GM23338 (cell line): ENCODE results near the gene KCTD21.

Experiments used
- CREB1 ChIP-seq: fragments of 250-450 bp; sonication (Bioruptor Pico); IDR thresholded peaks from 2 replicates; pipeline ENCODE4 v1.5.0; 2020; ENCODE audit warnings: low read depth, mild to moderate bottlenecking, moderate library complexity
- ETS1 ChIP-seq: IDR thresholded peaks from 2 replicates; pipeline ENCODE4 v1.6.1; 2016; ENCODE audit warnings: antibody characterized with exemption
- EZH2 ChIP-seq: fragments of 200-600 bp; sonication (generic); IDR thresholded peaks from one replicate; pipeline ENCODE4 v1.8.0; 2017; ENCODE audit warnings: antibody characterized with exemption, mild to moderate bottlenecking, low read depth; ENCODE audit not compliant: unreplicated experiment
- EZH2phosphoT487 ChIP-seq: fragments of 200-600 bp; sonication (generic); IDR thresholded peaks from one replicate; pipeline ENCODE4 v1.8.1; 2018; ENCODE audit warnings: antibody characterized with exemption; ENCODE audit not compliant: unreplicated experiment
- JUNB ChIP-seq: IDR thresholded peaks from one replicate; pipeline ENCODE4 v1.6.1; 2016; ENCODE audit warnings: antibody characterized with exemption; ENCODE audit not compliant: unreplicated experiment
- NANOG ChIP-seq: IDR thresholded peaks from 2 replicates; pipeline ENCODE4 v1.6.1; 2016; ENCODE audit warnings: antibody characterized with exemption, borderline replicate concordance
- POLR2AphosphoS5 ChIP-seq: IDR thresholded peaks from 2 replicates; pipeline ENCODE4 v1.6.1; 2016; ENCODE audit warnings: antibody characterized with exemption, low read depth
- REST ChIP-seq: IDR thresholded peaks from one replicate; pipeline ENCODE4 v1.6.1; 2018; ENCODE audit warnings: antibody characterized with exemption; ENCODE audit not compliant: unreplicated experiment
- STAT1 ChIP-seq: IDR thresholded peaks from one replicate; pipeline ENCODE4 v1.6.1; 2016; ENCODE audit warnings: antibody characterized with exemption; ENCODE audit not compliant: unreplicated experiment
- ZNF114 ChIP-seq: fragments of 250-450 bp; sonication (Bioruptor Pico); IDR thresholded peaks from 2 replicates; pipeline ENCODE4 v1.5.0; 2020; ENCODE audit warnings: mild to moderate bottlenecking, moderate library complexity
- ZNF331 ChIP-seq: fragments of 250-450 bp; sonication (Bioruptor Pico); IDR thresholded peaks from 2 replicates; pipeline ENCODE4 v1.5.0; 2020; ENCODE audit warnings: low read depth, mild to moderate bottlenecking, moderate library complexity
- ZNF462 ChIP-seq: fragments of 250-450 bp; sonication (Bioruptor Pico); IDR thresholded peaks from 2 replicates; pipeline ENCODE4 v1.5.0; 2020; ENCODE audit warnings: mild to moderate bottlenecking, moderate library complexity
- TF ChIP-seq, protein P1 (sequence below), 2 experiments: fragments of 200-600 bp in 1 of 2; sonication (generic) in 1 of 2; conservative IDR thresholded peaks; 2 replicates each; pipeline versions ENCODE4 v1.5.1 to v1.6.1; 2016 to 2017; ENCODE audit warnings: antibody characterized with exemption in 2 of 2, low read depth in 2 of 2, mild to moderate bottlenecking in 2 of 2, moderate library complexity in 1 of 2

- TF ChIP-seq, protein P1, sequence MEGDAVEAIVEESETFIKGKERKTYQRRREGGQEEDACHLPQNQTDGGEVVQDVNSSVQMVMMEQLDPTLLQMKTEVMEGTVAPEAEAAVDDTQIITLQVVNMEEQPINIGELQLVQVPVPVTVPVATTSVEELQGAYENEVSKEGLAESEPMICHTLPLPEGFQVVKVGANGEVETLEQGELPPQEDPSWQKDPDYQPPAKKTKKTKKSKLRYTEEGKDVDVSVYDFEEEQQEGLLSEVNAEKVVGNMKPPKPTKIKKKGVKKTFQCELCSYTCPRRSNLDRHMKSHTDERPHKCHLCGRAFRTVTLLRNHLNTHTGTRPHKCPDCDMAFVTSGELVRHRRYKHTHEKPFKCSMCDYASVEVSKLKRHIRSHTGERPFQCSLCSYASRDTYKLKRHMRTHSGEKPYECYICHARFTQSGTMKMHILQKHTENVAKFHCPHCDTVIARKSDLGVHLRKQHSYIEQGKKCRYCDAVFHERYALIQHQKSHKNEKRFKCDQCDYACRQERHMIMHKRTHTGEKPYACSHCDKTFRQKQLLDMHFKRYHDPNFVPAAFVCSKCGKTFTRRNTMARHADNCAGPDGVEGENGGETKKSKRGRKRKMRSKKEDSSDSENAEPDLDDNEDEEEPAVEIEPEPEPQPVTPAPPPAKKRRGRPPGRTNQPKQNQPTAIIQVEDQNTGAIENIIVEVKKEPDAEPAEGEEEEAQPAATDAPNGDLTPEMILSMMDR (conservative IDR thresholded peaks at IDR 0.05; ENCODE audit: low read depth in 2 of 2), result no peak; a peak in 1 of 4 replicates
- TF ChIP-seq REST (no peak), EZH2 (no peak), POLR2AphosphoS5 (no peak), NANOG (no peak), EZH2phosphoT487 (no peak), JUNB (no peak), ZNF114 (CRISPR knock-in tag) (no peak), ZNF331 (CRISPR knock-in tag) (no peak), STAT1 (no peak), ETS1 (no peak), CREB1 (CRISPR knock-in tag) (no peak), ZNF462 (CRISPR knock-in tag) (no peak)
These were observed 8.2 kb upstream of the KCTD21 start for GRCh38 chr11:78196661-78197091.
